SU-DHL-6 (cell line): ENCODE data around the gene CDPF1.

Experiments
- H2AFZ ChIP-seq: fragments of 200-600 bp; sonication (generic); 2 replicates; pipeline ENCODE4 v1.6.1; 2014; ENCODE audit warnings: low read depth, mild to moderate bottlenecking, moderate library complexity, mixed read lengths, antibody characterized with exemption, low read length; ENCODE audit not compliant: severe bottlenecking
- H3F3A ChIP-seq: fragments of 200-600 bp; shearing (Covaris generic); 2 replicates; pipeline ENCODE4 v1.6.0; 2016; ENCODE audit warnings: antibody characterized with exemption, mild to moderate bottlenecking; ENCODE audit not compliant: insufficient read depth
- H3K27ac ChIP-seq: fragments of 200-600 bp; sonication (generic); 2 replicates; pipeline ENCODE4 v1.5.1; 2016; ENCODE audit warnings: low read depth, mild to moderate bottlenecking, low read length, moderate library complexity, mixed read lengths
- H3K27me3 ChIP-seq: fragments of 200-600 bp; sonication (generic), shearing (Covaris generic); 2 replicates; pipeline ENCODE4 v1.6.0; 2014; ENCODE audit warnings: mild to moderate bottlenecking, low read length
- H3K36me3 ChIP-seq: fragments of 200-600 bp; sonication (generic); 2 replicates; pipeline ENCODE4 v1.6.1; 2014; ENCODE audit warnings: mild to moderate bottlenecking, low read length, mixed read lengths
- H3K4me2 ChIP-seq: fragments of 300-600, 200-600 bp; shearing (Covaris generic), sonication (generic); 2 replicates; pipeline ENCODE4 v1.6.0; 2014; ENCODE audit warnings: low read length, low read depth, mild to moderate bottlenecking; ENCODE audit not compliant: poor library complexity, severe bottlenecking
- H3K4me3 ChIP-seq: fragments of 200-600 bp; sonication (generic); 2 replicates; pipeline ENCODE4 v1.5.1; 2014; ENCODE audit warnings: antibody characterized with exemption, low read length, mild to moderate bottlenecking, mixed read lengths; ENCODE audit not compliant: insufficient read depth, poor library complexity, severe bottlenecking
- H3K79me2 ChIP-seq: fragments of 200-600 bp; sonication (generic); 2 replicates; pipeline ENCODE4 v1.6.1; 2014; ENCODE audit warnings: mild to moderate bottlenecking, low read length, moderate library complexity; ENCODE audit not compliant: insufficient read depth
- H3K9ac ChIP-seq: fragments of 200-600 bp; sonication (generic); 2 replicates; pipeline ENCODE4 v1.7.0; 2014; ENCODE audit warnings: mild to moderate bottlenecking, low read length
- H3K9me2 ChIP-seq: fragments of 200-600 bp; sonication (generic); replicated peaks from 2 replicates; pipeline ENCODE4 v1.6.1; 2014; ENCODE audit warnings: low read length; ENCODE audit not compliant: insufficient read depth
- H3K9me3 ChIP-seq: fragments of 200-600 bp; sonication (generic); 2 replicates; pipeline ENCODE4 v1.6.1; 2014; ENCODE audit warnings: low read length, mixed read lengths; ENCODE audit not compliant: insufficient read depth
- H4K20me1 ChIP-seq: fragments of 200-600 bp; sonication (generic); 2 replicates; pipeline ENCODE4 v1.6.1; 2014; ENCODE audit warnings: low read depth, mild to moderate bottlenecking, antibody characterized with exemption, low read length, moderate library complexity, mixed read lengths
- CTCF ChIP-seq: fragments of 200-600 bp; sonication (generic); IDR thresholded peaks from one replicate; pipeline ENCODE4 v1.5.1; 2017; ENCODE audit warnings: antibody characterized with exemption, mild to moderate bottlenecking, low read length, moderate library complexity; ENCODE audit not compliant: insufficient read depth, poor library complexity, severe bottlenecking
- EZH2phosphoT487 ChIP-seq: fragments of 200-600 bp; sonication (generic), shearing (Covaris generic); conservative IDR thresholded peaks from 2 replicates; pipeline ENCODE4 v1.6.1; 2018; ENCODE audit warnings: mild to moderate bottlenecking, antibody characterized with exemption, low read length, moderate library complexity, mixed read lengths

Gene CDPF1

GRCh38 chr22:46262449-46263215, 12.5 kb upstream of the CDPF1 start:
- Histone ChIP-seq H3K79me2 (no peaks in the 10 kb centered on the region), H3F3A (no peaks in the 10 kb centered on the region), H3K27ac (no peak overlapping the region), H3K4me2 (no peak overlapping the region), H3K4me3 (no peak overlapping the region), H3K9me3 (0 out of 2 replicates have a peak, but pooled peaks cover 5% of the 10 kb centered on the region), H4K20me1 (no peaks in the 10 kb centered on the region), H3K9ac (no peak overlapping the region), H3K36me3 (no peaks in the 10 kb centered on the region), H2AFZ (no peak overlapping the region), H3K9me2 (no peaks in the 10 kb centered on the region), H3K27me3 (no peaks in the 10 kb centered on the region)
- no peak for TF ChIP-seq CTCF
- TF ChIP-seq EZH2phosphoT487, result no peak

- Histone ChIP-seq H3K27me3 (no peaks in the 10 kb centered on the region), H3K4me2 (no peak overlapping the region), H3K27ac (no peak overlapping the region), H3F3A (no peaks in the 10 kb centered on the region), H3K36me3 (no peaks in the 10 kb centered on the region), H3K4me3 (no peak overlapping the region), H3K9me2 (no peaks in the 10 kb centered on the region), H3K9me3 (no peaks in the 10 kb centered on the region), H3K9ac (no peak overlapping the region), H4K20me1 (no peaks in the 10 kb centered on the region), H2AFZ (no peak overlapping the region), H3K79me2 (no peaks in the 10 kb centered on the region)
- TF ChIP-seq EZH2phosphoT487 (no peak), CTCF (no peak)
These were observed 9.9 kb upstream of the CDPF1 start for GRCh38 chr22:46260038-46260437.

- Histone ChIP-seq H3K9me3 (no peaks in the 10 kb centered on the region), H3K27me3 (no peaks in the 10 kb centered on the region)
- TF ChIP-seq CTCF (no peak), EZH2phosphoT487 (no peak)
These were observed 9.3 kb upstream of the CDPF1 start for GRCh38 chr22:46259374-46259773.

More at GRCh38 chr22:46259374-46259773, 9.3 kb upstream of the CDPF1 start:
- H3K79me2 ChIP-seq, result no peaks in the 10 kb centered on the region
- no peaks in the 10 kb centered on the region for H3F3A ChIP-seq
- H4K20me1 ChIP-seq, result no peaks in the 10 kb centered on the region
- no peaks in the 10 kb centered on the region for H3K36me3 ChIP-seq
- no peak overlapping the region for H3K27ac ChIP-seq
- H3K4me2 ChIP-seq, result no peak overlapping the region
- H3K9ac ChIP-seq, result no peak overlapping the region
- H3K9me2 ChIP-seq, result no peaks in the 10 kb centered on the region
- no peak overlapping the region for H3K4me3 ChIP-seq
- H2AFZ ChIP-seq, result no peak overlapping the region
